Ovary (tissue), 3 donors: ENCODE measurements around the gene SPI1.

Experiments used
- CTCF ChIP-seq, 3 donors: fragments of 450-650 bp in 2 of 3; fragments of 200-600 bp in 1 of 3; IDR thresholded peaks; one replicate each; pipeline versions ENCODE4 v1.5.1 to v1.8.0; 2016 to 2022; ENCODE audit warnings: antibody characterized with exemption in 3 of 3, mild to moderate bottlenecking in 1 of 3
- EP300 ChIP-seq: sonication (generic); formaldehyde crosslinking; IDR thresholded peaks from one replicate; pipeline ENCODE4 v1.6.1; 2017; ENCODE audit warnings: antibody characterized with exemption
- POLR2A ChIP-seq: fragments of 450-650 bp; IDR thresholded peaks from one replicate; pipeline ENCODE4 v1.6.1; 2017; ENCODE audit warnings: antibody characterized with exemption, mild to moderate bottlenecking, moderate library complexity
- donor health status: DM: no; HTN: no; CAD: no.

- TF ChIP-seq CTCF (IDR thresholded peaks at IDR 0.05) (no peak), POLR2A (no peak), EP300 (no peak)
These were observed 19.7 kb upstream of the SPI1 start for GRCh38 chr11:47398011-47398410.
